ENCODE results near the gene PACS1.

The PACS1 gene

DNA sequence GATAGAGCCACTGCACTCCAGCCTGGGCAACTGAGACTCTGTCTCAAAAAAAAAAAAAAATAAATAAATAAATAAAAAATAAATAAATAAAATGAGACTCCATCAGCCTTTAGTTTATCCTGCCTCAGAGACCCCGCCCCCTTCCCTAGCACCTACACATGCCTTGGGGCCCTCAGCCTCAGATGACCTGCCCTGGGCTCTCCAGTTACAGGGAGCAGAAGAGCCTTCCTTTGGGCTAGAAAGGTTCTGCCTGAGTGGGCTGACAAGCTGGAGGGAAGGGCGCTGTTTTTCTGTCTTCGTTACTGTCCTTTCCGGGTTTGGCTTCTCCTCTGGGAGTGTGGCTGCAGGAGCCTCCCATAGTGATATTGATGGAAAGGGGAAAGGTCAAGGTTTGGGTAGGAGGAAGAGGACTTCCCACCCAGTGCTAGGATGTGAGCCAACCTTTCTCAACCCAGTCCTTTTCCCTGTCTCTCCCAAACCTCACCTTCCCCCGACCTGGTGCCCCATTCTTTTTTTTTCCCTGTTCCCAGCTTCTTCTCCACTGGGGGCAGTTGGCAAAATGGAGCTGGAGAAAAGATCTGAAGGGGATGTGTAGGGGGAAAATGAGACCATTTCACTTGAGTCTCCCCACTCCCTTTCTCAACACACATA is 19.4 kb upstream of the PACS1 start:
- no peak for DNase-seq (ENCODE audit: low read depth)

GRCh38 chr11:66051371-66051765 is 18.7 kb upstream of the PACS1 start:
- no peak for DNase-seq (ENCODE audit: low read depth)

- peak; percentile 97 for DNase-seq (ENCODE audit: low read depth)
Observed at GRCh38 chr11:66051766-66052663, 18.1 kb upstream of the PACS1 start, which contains the start of gene SF3B2. TSS of gene SF3B2 (plus strand) at chr11:66052364. CDS start at chr11:66052385, 21 bp downstream.

- no peak for DNase-seq (ENCODE audit: low read depth)
Observed at GRCh38 chr11:66052664-66052982, 17.4 kb upstream of the PACS1 start.

DNA sequence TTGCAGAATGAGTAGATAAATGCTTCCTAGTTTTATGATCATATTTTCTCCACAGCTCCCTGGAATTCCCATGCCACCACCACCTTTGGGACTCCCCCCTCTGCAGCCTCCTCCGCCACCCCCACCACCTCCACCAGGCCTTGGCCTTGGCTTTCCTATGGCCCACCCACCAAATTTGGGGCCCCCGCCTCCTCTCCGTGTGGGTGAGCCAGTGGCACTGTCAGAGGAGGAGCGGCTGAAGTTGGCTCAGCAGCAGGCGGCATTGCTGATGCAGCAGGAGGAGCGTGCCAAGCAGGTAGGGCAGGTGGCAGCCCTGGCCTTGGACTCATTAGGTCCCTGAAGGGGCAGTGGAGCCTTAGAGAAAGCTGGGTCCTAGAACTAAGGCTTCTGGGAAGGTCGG is 15.1 kb upstream of the PACS1 start:
- DNase-seq (ENCODE audit: low read depth), result no peak

DNA sequence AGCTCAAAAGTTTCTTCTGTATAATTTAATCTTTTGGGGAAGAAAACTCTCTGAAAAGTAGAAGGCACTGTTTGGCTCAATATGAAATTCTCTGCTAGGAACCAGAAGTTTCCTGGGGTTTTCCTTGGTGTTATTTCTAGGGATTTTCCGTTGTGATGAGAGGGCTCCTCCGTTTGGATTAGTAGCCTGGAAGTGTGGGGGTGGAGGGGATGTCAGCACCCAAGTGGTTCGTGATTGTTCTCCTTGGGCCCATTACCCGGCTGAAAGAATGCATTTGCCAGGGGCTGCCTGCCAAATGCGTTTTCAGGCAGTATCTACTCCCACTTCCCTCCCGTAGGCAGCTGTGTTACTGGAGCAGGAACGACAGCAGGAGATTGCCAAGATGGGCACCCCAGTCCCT is 13.6 kb upstream of the PACS1 start:
- DNase-seq (ENCODE audit: low read depth), result no peak

DNA sequence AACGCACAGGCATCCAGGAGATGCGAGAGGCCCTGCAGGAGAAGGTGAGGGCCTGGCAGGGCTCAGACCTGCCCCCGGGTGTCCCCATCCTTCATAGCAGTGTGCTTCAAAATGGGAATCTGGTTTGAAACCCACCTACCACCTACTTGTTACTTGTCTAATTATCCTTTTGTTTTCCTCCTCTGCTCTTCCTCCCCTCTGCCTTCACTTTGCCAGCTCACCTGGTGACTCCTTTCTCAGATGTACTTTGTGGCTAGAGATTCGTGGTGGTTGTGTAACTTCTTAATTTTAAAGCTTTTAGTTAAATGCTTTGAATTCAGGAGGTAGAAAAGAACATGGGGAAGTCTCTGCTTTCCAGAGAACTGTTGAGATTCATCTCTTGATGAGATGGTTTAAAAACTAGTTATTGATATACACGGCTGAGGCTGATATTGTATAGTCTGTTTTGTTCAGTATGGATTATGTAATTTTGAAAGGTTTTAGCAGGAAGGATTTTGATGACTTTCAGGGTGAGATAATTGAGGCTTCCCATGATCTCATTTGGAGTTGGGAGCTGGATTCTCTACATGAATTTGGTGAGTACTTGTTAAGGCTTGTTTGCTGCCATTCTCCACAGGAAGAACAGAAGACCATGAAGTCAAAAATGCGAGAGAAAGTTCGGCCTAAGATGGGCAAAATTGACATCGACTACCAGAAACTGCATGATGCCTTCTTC is 9.9 kb upstream of the PACS1 start:
- no peak for DNase-seq (ENCODE audit: low read depth)

DNA sequence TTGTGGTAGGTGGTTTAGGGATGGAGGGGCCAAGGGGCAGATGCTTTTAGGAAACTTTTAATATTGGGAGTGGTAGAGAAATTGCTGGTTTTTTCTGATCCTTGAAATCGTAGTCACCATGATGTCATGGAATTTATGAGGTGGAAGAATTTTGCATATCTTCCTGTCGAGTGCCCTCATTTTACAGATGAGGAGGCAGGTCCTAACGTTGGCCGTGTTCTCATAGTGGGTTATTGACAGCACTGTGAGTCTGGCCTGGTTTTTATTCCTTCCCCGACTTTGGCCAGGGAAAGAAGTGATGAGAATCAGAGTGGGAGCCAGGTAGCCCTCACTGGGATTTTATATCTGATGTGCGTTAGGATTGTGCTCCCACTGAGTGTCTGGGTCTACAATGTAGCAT is 8.8 kb upstream of the PACS1 start:
- DNase-seq (ENCODE audit: low read depth), result no peak

DNA sequence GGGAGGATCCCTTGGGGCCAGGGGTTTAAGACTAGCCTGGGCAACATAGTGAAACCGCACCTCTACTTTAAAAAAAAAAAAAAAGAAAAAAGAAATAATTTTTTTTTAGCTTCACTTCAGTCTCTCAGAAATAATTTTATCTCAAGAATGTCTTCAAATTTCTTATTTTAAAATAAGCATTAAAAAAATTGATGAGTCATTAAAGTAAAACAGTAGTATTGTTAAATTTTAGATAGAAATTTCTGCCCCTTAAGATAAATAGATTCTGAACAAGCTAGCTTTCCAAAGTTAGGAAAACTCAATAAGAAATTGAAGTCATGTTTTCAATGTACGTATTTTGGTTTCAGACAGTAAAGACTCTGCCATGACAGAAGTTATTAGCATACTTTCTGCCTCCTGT is 7.7 kb upstream of the PACS1 start:
- DNase-seq (ENCODE audit: low read depth), result no peak

DNA sequence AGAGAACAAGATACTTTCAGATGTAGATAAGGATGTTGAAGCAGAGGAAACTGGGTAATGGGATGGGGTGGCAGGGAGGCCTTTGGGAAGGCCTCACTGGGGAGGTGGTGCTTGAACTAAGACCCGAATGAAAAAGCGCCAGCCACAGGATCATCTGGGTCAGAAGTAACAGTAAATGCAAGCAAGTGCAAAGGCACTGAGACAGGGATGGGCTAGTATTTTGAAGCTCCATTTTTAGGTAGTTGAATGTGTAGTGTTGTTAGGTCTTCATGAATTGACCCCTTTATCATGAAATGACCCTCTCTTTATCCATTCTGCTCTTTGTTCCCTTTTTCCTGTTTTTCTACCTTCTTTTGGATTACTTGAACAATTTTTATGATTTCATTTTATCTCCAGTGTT is 6.2 kb upstream of the PACS1 start:
- no peak for DNase-seq (ENCODE audit: low read depth)

- DNase-seq (ENCODE audit: low read depth), result no peak
Observed at GRCh38 chr11:66064571-66064970, 5.5 kb upstream of the PACS1 start.

DNA sequence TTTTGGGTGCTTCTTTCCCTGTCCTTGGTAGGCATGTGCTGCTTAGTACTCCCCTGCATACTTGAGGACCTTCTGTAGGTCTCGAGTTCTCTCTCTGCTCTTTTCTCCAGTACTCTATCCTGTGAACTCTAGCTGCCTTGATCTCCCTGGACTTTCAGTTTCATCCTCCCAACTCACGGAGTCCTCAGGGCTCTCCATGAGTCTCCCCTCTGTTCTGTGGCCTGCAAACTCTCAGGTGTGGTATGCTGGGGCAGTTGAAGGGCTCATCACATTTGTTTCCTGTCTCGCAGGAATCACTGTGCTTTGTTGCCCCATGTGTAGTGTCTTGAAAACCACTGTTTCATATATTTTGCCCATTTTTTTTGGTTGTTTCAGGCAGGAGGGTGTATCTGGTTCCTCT is 3.3 kb upstream of the PACS1 start:
- no peak for DNase-seq (ENCODE audit: low read depth)

GRCh38 chr11:66067640-66068039 is 2.4 kb upstream of the PACS1 start:
- DNase-seq (ENCODE audit: low read depth), result no peak

DNA sequence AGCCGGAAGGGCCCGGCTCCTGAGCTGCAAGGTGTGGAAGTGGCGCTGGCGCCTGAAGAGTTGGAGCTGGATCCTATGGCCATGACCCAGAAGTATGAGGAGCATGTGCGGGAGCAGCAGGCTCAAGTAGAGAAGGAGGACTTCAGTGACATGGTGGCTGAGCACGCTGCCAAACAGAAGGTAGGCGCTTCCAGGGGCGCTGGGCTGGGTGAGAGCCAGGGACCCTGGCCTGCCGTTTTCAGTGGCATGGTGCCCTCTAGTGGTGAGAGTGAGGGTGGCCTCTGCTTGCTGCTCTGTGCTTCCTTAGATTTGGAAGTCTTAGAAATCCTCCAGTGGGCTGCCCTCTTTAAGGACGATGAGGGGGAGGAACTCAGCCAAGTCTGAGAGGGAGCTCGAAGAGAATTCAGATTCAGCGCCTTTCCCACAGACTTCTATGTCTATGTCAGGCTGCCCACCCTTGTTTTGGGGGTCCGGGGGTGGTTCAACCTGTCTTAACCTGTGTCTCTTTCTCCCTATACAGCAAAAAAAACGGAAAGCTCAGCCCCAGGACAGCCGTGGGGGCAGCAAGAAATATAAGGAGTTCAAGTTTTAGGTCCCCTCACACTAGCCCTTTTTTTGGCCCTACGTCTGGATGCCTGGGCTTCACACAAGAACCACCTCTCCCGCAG is 1.8 kb upstream of the PACS1 start:
- peak; percentile 61 for DNase-seq (ENCODE audit: low read depth)

- no peak for DNase-seq (ENCODE audit: low read depth)
Observed at GRCh38 chr11:66068923-66069714, 953 bp upstream of the PACS1 start.

- DNase-seq (ENCODE audit: low read depth), result no peak
Observed at GRCh38 chr11:66070604-66071380, 720 bp downstream of the PACS1 start.

- no peak for DNase-seq (ENCODE audit: low read depth)
Observed at GRCh38 chr11:66071381-66071801, 1.3 kb downstream of the PACS1 start.

DNA sequence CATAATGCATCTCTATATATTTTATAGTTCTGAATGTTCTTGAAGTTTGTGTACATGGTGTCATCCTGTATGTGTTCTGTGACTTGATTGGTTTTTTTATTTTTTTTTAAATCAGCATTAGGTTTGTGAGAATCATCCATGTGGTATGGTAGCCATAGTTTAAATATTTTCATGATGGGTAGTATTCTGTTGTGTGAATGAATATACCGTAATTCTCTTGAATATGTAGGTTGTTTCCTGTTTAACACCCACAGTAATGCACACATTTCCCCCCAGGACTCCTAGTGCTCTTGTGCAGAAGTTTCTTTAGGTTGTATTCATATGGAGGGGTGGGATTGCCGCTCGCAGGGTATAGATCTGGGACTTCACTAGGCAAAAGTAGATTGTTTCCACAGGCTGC is 2.0 kb downstream of the PACS1 start:
- DNase-seq (ENCODE audit: low read depth), result no peak

- DNase-seq (ENCODE audit: low read depth), result no peak
Observed at GRCh38 chr11:66072518-66072917, 2.4 kb downstream of the PACS1 start.

- no peak for DNase-seq (ENCODE audit: low read depth)
Observed at GRCh38 chr11:66073669-66074068, 3.6 kb downstream of the PACS1 start.

DNA sequence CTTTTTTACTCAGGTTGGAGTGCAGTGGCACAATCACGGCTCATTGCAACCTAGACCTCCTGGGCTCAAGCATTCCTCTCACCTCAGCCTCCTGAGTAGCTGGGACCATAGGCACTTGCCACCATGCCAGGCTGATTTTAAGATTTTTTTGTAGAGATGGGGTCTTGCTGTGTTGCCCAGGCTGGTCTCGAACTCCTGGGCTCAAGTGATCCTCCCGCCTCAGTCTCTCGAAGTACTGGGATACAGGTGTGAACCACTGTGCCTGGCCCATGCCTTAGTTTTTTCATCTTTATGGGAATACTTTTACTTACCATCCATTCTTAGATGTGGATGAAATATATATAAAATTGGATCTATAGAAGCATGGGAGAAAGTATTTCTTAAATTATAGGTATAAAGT is 5.2 kb downstream of the PACS1 start:
- no peak for DNase-seq (ENCODE audit: low read depth)
